GM10266 (cell line): ENCODE measurements around the gene PNISR.

Experiments
- DNase-seq: peaks from one replicate; pipeline ENCODE4 v3.0.0; 2012; ENCODE audit errors: extremely low spot score
- TF ChIP-seq, protein P1 (sequence below): IDR thresholded peaks from 2 replicates; pipeline ENCODE4 v1.5.1; 2012; ENCODE audit warnings: mild to moderate bottlenecking, low read depth; ENCODE audit not compliant: control insufficient read depth, insufficient read depth; ENCODE audit errors: missing control alignments

PNISR gene

DNA sequence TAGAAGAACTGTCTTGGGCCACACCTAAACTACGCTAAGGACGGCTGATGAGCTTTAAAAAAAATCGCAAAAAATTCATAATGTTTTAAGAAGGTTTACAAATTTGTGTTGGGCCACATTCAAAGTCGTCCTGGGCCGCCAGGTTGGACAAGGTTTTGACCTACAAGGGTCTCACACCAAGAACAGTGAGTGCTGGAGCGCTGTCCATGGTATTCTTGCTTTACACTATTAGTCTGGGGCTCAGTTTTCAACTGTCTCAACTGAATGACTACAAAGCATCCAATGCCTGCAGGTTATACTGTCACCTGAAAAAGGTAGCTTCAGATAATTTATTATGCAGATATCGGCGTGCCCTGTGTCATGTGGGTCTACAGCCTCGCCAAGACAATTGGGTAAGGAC lies 72.0 kb downstream of the PNISR start:
- TF ChIP-seq, protein P1, sequence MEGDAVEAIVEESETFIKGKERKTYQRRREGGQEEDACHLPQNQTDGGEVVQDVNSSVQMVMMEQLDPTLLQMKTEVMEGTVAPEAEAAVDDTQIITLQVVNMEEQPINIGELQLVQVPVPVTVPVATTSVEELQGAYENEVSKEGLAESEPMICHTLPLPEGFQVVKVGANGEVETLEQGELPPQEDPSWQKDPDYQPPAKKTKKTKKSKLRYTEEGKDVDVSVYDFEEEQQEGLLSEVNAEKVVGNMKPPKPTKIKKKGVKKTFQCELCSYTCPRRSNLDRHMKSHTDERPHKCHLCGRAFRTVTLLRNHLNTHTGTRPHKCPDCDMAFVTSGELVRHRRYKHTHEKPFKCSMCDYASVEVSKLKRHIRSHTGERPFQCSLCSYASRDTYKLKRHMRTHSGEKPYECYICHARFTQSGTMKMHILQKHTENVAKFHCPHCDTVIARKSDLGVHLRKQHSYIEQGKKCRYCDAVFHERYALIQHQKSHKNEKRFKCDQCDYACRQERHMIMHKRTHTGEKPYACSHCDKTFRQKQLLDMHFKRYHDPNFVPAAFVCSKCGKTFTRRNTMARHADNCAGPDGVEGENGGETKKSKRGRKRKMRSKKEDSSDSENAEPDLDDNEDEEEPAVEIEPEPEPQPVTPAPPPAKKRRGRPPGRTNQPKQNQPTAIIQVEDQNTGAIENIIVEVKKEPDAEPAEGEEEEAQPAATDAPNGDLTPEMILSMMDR: no peak
- DNase-seq: no peak

DNA sequence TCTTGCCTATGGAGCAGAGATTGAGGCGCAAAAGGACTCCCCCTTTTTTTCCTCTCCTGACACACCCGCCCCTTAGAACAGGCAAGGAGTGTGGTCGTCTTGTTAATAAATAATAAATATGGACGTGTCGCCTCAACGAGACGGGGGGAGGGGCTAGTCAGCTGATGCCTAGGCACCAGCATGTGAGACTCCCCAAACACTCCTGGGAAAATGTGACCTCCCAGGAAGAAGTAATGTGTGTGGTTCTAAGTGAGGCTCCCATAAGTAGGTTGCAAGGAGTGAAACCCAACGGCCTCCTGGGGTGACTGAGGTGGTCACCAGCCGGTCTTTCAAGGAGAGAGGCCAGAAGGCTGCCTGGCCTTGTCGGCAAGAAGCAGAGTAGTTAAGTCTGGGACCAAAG lies 74.5 kb downstream of the PNISR start:
- no peak for DNase-seq
- TF ChIP-seq, protein P1: no peak

DNA sequence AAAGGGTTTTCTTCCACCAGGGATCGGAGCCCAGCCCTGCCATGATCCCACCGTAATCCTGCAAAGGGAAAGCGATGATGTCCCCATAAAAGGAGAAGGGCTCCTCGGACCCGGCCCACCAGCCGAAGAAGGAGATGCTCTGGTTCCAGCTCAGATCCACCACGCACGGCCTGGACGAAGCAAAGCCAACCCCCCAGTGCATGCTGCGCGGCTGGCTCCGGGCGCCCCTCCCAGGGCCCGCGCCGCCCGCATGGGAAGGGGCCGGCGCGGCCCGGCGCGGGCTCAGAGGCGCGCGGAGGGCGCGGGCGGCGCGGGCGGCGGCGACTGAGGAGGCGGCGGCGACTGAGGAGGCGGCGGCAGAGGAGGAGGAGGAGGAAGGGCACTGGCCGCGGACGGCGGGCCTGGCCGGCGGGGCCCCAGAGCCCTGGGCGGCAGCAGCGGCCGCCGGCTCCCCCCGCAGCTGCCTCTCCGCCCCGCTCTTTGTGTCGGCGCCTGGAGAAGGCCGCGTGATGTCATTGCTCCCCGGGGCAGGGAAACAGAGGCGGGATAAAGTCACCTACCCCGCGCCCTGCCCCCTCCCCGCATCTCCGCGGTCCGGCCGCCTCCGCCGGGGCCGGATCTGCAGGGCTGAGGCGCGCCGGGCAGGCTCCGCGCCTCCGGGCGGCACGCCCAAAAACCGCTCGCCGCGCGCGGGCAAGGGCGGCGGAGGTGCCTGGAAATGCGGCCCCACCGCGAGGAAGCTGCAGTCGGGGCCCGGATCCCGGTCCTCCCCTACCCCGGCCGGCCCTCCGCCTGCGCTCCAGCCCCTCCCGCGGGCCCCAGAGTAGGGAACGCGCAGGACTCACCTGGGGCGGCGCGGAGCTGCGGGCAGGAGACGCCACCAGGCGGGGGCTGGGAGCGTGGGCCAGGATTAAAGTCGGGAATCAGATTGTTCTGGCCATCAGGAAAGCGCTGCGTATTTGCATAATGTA lies 75.7 kb downstream of the PNISR start, which contains the start of gene FAXC:
Gene FAXC, minus strand, starts transcription at position 504 of the 971 bp plus-strand sequence. Its CDS starts 302 bp downstream, at position 202.
- peak; percentile 50 for DNase-seq
- TF ChIP-seq, protein P1: no peak

DNA sequence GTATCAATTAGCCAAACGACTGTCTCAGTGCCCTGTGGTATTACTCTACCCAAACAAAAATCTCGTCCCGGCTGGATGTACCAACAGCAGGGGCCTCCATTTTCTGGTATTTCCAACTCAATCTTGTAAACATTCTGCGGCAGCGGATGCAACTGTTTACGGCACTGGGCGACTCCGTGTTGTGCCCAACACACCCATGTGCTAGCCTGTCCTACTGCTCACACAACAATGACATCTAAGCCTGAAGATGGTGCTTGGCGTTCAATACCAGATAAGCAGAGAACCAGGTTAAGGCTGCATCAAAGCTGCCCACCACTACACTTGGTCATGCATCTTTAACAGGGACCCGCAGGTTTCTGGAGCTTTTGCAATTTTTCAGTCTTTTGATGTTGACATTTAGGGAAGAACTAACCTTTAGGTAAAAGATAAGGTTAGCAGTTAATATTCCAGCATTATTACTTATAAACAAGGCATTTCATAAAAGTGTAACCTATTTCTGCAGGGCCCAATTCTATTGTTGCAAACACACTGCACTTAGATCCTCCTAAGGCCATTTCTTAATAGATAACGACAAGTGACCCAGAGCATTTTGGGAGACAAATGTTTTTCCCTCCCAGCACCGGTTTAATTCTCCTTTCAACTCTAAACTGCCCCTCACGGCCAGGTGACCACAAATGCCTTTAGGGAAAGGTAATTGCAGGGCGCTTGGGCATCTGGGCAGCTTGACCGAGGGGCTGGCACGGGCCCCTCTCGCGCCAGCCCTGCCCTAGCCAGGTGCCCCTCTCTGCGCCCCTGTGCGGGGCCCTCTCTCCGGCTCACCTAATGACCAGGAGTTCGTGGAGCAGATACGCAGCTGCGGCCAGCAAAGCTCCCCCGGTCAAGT lies 76.6 kb downstream of the PNISR start:
- DNase-seq: no peak

More for the DNA sequence above, 76.6 kb downstream of the PNISR start:
- TF ChIP-seq, protein P1: no peak
